ENCODE measurements around the gene TIMP2.
"Not testable (repeated sequence)": the region's sequence is repeated elsewhere in the genome, so short reads cannot be mapped to it uniquely, and the experiment has no call there.

The TIMP2 gene

DNA sequence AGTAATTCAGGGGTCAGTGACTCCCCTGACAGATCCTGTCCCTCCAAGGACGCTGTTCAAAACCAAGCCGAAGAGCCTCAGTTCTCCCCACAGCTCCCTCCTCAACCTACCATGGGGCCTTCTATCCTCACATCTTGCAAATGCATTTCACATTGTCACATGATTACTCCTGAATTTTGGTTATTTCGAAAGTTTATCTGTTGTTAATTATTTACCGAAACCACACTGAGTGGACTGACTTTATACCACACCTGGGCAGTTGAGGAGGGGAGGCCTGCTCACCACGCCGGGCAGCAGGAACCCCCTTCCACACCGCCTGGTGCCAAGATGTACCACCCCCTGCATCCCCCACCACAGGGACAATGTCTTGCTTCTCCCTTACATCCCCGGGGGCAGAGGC is 4.7 kb downstream of the TIMP2 start:
- Histone ChIP-seq H3K4me3 (ENCODE audit: insufficient read depth, low read depth, low read length, poor library complexity, severe bottlenecking) (no peak overlapping the region), H3K27ac (ENCODE audit: insufficient read depth, low read length, poor library complexity, severe bottlenecking) (no peak overlapping the region), H3K36me3 (ENCODE audit: control insufficient read depth, insufficient read depth, low read length) (no peaks in the 10 kb centered on the region), H3K9me3 (ENCODE audit: control insufficient read depth, low read length) (no peaks in the 10 kb centered on the region), H3K4me1 (ENCODE audit: control insufficient read depth, insufficient read depth, low read length, poor library complexity, severe bottlenecking) (peaks cover 14% of the 10 kb centered on the region), H3K27me3 (replicated peaks; ENCODE audit: control insufficient read depth, insufficient read depth, low read length, poor library complexity, severe bottlenecking) (peaks cover 1% of the 10 kb centered on the region)
- no peak for DNase-seq

DNA sequence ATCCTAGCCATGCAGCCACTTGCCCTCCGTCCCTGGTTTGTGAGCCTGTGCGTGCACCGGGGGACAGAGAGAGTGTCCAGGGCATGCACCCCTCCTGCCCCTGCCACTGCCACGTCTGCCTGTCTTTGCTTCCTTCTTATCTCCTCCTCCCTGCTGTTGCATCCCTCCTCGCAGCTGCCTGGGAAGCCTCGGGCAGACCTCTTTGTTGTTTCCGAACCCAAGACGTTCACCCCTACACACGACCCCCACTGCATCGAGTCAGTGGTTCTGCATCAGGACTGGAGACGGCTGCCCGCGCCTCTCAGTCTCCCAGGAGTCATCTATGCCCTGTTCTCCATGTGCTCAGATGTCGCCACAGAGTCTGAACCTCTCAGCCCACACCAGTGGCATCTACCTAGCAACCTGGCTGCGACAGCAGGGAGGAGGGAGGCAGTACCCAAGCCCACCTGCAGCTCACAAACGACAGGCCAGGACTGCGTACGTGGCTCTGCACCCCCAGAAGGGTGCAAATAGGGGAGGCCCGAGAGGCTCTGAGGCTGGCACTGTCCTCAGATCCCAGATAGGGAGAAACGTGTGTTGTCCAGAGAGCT is 5.2 kb downstream of the TIMP2 start:
- Histone ChIP-seq H3K9me3 (ENCODE audit: control insufficient read depth, low read length) (no peaks in the 10 kb centered on the region), H3K4me1 (ENCODE audit: control insufficient read depth, insufficient read depth, low read length, poor library complexity, severe bottlenecking) (peaks cover 12% of the 10 kb centered on the region), H3K4me3 (ENCODE audit: insufficient read depth, low read depth, low read length, poor library complexity, severe bottlenecking) (no peak overlapping the region)

DNA sequence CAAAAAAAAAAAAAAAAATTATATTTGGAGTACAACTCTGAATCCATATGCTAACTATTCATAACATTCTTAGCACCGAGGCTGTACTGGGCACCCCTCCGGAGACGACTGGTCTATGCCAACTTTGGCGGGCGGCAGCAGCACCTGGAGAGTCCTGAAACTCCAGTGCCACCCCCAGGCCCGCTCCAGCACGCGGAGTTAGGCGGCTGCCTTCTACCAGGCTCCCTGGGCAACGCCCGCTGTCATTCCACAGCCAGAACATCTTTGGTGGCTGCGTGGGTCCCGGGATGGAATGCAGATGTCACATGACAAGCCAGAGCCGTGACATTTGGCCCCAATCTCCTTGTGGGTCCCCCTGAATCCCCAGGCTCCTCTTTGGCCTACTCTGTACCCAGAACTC is 6.2 kb downstream of the TIMP2 start:
- Histone ChIP-seq H3K27ac (ENCODE audit: insufficient read depth, low read length, poor library complexity, severe bottlenecking) (no peak overlapping the region), H3K36me3 (ENCODE audit: control insufficient read depth, insufficient read depth, low read length) (no peaks in the 10 kb centered on the region), H3K4me3 (ENCODE audit: insufficient read depth, low read depth, low read length, poor library complexity, severe bottlenecking) (no peak overlapping the region), H3K9me3 (ENCODE audit: control insufficient read depth, low read length) (no peaks in the 10 kb centered on the region), H3K27me3 (replicated peaks; ENCODE audit: control insufficient read depth, insufficient read depth, low read length, poor library complexity, severe bottlenecking) (no peaks in the 10 kb centered on the region), H3K4me1 (ENCODE audit: control insufficient read depth, insufficient read depth, low read length, poor library complexity, severe bottlenecking) (peaks cover 5% of the 10 kb centered on the region)
- DNase-seq: no peak

More for the DNA sequence above, 5.2 kb downstream of the TIMP2 start:
- no peaks in the 10 kb centered on the region for H3K27me3 ChIP-seq (replicated peaks; ENCODE audit: control insufficient read depth, insufficient read depth, low read length, poor library complexity, severe bottlenecking)
- no peak for DNase-seq
- no peaks in the 10 kb centered on the region for H3K36me3 ChIP-seq (ENCODE audit: control insufficient read depth, insufficient read depth, low read length)
- no peak overlapping the region for H3K27ac ChIP-seq (ENCODE audit: insufficient read depth, low read length, poor library complexity, severe bottlenecking)

DNA sequence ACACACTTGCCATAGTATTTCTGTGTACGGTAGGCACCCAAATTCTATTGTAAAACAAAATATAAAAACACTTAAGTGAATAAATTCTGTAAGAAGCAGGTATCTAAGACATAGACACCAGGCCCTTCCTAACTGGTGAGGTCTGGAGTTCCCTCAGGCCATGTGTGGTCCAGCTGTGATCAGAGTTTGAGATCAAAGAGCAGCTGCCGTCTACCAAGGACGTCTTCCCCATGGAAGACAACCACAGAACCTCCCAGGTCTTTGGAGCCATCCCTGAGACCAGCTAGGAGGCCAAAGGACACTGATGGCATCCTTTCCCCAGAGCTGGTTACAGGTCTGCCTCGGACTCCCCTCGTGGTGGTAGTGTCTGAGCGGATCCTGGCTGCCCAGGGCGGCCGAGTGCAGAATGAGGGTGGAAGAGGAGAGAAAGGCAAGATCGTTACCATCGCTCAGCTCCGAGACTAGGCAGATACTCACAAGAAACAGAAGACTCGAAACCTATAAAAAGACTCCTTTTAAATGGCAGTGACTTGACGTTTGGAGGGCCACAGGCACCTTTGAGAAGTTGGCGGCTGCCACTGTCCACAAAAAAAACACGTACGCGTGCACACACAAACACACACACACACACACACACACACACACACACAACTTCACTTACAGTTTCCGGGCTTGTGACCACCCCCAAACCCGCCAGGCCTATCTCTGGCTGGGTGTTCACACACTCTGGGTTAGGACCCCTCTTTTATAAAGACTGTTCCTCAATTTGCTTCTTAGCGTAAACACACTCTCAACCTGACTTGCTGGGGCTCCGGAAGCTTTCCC is 7.5 kb downstream of the TIMP2 start:
- no peak for DNase-seq
- no peaks in the 10 kb centered on the region for H3K4me1 ChIP-seq (ENCODE audit: control insufficient read depth, insufficient read depth, low read length, poor library complexity, severe bottlenecking)

DNA sequence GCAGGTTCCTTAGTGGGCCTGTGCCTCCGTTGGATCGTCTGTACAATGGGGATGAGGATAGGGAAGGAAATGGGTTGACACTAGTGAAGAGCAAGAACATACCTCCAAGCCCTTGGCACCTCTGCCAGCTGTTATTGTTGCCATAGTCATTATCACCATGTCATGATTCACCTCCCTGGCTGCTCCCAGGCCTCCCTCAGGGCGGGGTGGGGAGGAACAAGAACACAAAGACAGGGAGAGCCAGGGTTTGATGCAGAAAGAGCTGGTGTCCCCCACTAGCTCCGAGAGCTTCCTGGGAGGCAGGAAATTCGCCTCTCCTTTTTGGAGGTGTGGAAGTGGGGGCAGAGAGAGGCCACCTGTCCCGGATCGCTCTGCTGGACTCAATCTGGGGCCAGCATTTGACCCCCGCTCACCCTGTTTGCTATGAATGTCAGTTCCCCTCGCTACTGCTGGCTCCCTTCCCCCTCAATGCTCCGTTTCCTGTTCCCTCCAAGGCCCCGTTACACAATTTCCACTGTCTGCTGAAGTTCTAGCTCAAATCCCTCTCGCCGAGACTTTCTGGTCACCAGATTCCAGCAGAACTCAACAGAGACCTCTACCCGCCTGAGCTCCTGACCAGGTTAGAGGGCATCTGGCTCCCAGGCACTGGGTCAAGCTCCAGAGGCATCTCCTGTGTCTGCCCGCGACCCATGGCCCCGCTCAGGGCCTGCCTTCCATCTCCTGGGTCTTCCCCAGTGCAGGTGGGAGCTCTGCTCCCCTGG is 9.1 kb downstream of the TIMP2 start:
- DNase-seq: no peak
- no peaks in the 10 kb centered on the region for H3K36me3 ChIP-seq (ENCODE audit: control insufficient read depth, insufficient read depth, low read length)
- H3K4me3 ChIP-seq (ENCODE audit: insufficient read depth, low read depth, low read length, poor library complexity, severe bottlenecking): no peak overlapping the region
- no peaks in the 10 kb centered on the region for H3K9me3 ChIP-seq (ENCODE audit: control insufficient read depth, low read length)
- H3K27me3 ChIP-seq (replicated peaks; ENCODE audit: control insufficient read depth, insufficient read depth, low read length, poor library complexity, severe bottlenecking): no peaks in the 10 kb centered on the region
- H3K27ac ChIP-seq (ENCODE audit: insufficient read depth, low read length, poor library complexity, severe bottlenecking): no peak overlapping the region
- no peaks in the 10 kb centered on the region for H3K4me1 ChIP-seq (ENCODE audit: control insufficient read depth, insufficient read depth, low read length, poor library complexity, severe bottlenecking)

More for the DNA sequence above, 7.5 kb downstream of the TIMP2 start:
- no peaks in the 10 kb centered on the region for H3K9me3 ChIP-seq (ENCODE audit: control insufficient read depth, low read length)
- H3K27me3 ChIP-seq (replicated peaks; ENCODE audit: control insufficient read depth, insufficient read depth, low read length, poor library complexity, severe bottlenecking): no peaks in the 10 kb centered on the region
- H3K4me3 ChIP-seq (ENCODE audit: insufficient read depth, low read depth, low read length, poor library complexity, severe bottlenecking): no peak overlapping the region
- H3K36me3 ChIP-seq (ENCODE audit: control insufficient read depth, insufficient read depth, low read length): no peaks in the 10 kb centered on the region
- no peak overlapping the region for H3K27ac ChIP-seq (ENCODE audit: insufficient read depth, low read length, poor library complexity, severe bottlenecking)

DNA sequence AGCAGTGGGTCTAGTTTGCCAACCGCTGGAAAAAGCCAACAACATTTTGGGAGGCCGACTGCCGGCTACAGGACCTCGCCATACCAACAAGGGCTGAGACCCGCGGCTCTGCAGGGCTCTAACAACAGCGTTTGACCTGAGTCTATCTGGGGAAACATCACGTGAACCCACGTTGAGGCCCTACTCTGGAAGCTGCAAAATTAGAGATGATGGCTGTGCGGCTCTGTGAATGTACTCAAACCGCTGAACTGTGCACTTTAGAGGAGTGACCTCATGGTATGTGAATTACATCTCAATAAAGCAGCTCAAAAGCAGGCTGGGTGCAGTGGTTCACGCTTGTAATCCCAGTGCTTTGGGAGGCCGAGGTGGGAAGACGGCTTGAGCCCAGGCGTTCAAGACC is 12.1 kb downstream of the TIMP2 start:
- H3K4me1 ChIP-seq (ENCODE audit: control insufficient read depth, insufficient read depth, low read length, poor library complexity, severe bottlenecking): no peaks in the 10 kb centered on the region
- H3K27ac ChIP-seq (ENCODE audit: insufficient read depth, low read length, poor library complexity, severe bottlenecking): no peak overlapping the region
- H3K36me3 ChIP-seq (ENCODE audit: control insufficient read depth, insufficient read depth, low read length): no peaks in the 10 kb centered on the region
- no peaks in the 10 kb centered on the region for H3K9me3 ChIP-seq (ENCODE audit: control insufficient read depth, low read length)
- H3K4me3 ChIP-seq (ENCODE audit: insufficient read depth, low read depth, low read length, poor library complexity, severe bottlenecking): no peak overlapping the region
- H3K27me3 ChIP-seq (replicated peaks; ENCODE audit: control insufficient read depth, insufficient read depth, low read length, poor library complexity, severe bottlenecking): no peaks in the 10 kb centered on the region
- no peak for DNase-seq

DNA sequence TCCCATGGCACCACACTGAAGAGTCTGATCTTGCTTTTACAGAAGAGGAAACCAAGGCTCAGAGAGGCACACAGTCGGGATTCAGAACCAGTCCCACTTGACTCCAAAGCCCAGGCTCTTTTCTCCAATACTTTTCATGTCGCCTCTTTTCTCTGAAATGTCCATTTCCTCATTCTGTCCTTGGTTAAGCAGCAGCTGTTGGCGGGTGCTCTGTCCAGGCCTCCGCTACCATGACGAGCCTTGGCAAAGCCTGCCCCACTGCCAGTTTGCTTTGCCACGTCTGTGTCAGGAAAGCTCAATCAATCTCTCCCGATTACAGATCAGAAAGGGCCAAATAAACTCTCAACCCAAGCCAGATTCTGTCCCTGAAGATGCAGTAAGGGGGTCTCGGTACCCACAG is 13.1 kb downstream of the TIMP2 start:
- Histone ChIP-seq H3K4me3 (ENCODE audit: insufficient read depth, low read depth, low read length, poor library complexity, severe bottlenecking) (no peak overlapping the region), H3K27me3 (replicated peaks; ENCODE audit: control insufficient read depth, insufficient read depth, low read length, poor library complexity, severe bottlenecking) (no peaks in the 10 kb centered on the region), H3K9me3 (ENCODE audit: control insufficient read depth, low read length) (no peaks in the 10 kb centered on the region), H3K27ac (ENCODE audit: insufficient read depth, low read length, poor library complexity, severe bottlenecking) (no peak overlapping the region), H3K4me1 (ENCODE audit: control insufficient read depth, insufficient read depth, low read length, poor library complexity, severe bottlenecking) (no peaks in the 10 kb centered on the region), H3K36me3 (ENCODE audit: control insufficient read depth, insufficient read depth, low read length) (no peaks in the 10 kb centered on the region)
- DNase-seq: no peak

DNA sequence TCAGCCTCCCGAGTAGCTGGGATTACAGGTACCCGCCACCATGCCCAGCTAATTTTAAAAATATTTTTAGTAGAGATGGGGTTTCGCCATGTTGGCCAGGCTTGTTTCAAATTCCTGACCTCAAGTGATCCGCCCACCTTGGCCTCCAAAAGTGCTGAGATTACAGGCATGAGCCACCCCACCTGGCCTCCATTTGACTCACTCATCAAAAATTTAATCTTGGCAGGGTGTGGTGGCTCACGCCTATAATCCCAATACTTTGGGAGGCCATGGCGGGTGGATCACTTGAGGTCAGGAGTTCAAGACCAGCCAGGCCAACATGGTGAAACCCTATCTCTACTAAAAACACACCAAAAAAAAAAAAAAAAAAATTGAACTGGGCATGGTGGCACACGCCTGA is 13.6 kb downstream of the TIMP2 start:
- not testable (repeated sequence) for H3K27ac ChIP-seq (ENCODE audit: insufficient read depth, low read length, poor library complexity, severe bottlenecking); H3K4me3 ChIP-seq (ENCODE audit: insufficient read depth, low read depth, low read length, poor library complexity, severe bottlenecking); H3K4me1 ChIP-seq (ENCODE audit: control insufficient read depth, insufficient read depth, low read length, poor library complexity, severe bottlenecking); DNase-seq; H3K27me3 ChIP-seq (replicated peaks; ENCODE audit: control insufficient read depth, insufficient read depth, low read length, poor library complexity, severe bottlenecking); H3K9me3 ChIP-seq (ENCODE audit: control insufficient read depth, low read length); H3K36me3 ChIP-seq (ENCODE audit: control insufficient read depth, insufficient read depth, low read length)

DNA sequence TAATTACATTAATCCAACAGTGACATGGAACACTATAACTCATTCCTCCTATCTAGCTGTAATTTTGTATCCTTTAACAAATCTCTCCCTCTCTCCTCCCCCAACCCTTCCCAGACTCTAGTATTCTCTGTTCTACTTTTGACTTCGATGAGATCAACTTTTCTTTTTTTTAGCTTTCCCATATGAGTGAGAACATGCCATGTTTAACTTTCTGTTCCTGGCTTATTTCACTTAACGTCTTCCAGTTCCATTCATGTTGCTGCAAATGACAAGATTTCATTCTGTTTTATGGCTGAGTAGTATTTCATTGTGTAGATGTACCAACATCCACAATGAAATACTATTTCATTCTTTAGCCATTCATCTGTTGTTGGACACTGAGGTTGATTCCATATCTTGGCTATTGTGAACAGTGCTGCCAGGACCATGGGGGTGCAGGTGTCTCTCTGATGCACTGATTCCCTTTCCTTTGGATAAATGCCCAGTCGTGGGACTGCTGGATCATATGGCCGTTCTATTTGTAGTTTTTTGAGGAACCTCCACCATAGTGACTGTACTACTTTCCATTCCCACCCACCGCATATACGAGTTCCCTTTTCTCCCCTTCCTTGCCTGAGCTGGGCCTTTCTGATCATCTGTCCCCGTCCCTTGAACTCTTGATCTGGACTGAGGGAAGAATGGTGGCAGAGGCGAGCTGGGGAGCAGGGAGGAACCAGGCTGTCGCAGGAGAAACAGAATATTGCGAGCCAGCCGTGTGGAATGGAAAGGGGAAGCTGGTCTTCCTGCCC is 14.5 kb downstream of the TIMP2 start:
- no peak for DNase-seq
- no peak overlapping the region for H3K4me3 ChIP-seq (ENCODE audit: insufficient read depth, low read depth, low read length, poor library complexity, severe bottlenecking)
- H3K4me1 ChIP-seq (ENCODE audit: control insufficient read depth, insufficient read depth, low read length, poor library complexity, severe bottlenecking): no peaks in the 10 kb centered on the region

More for the DNA sequence above, 14.5 kb downstream of the TIMP2 start:
- H3K27ac ChIP-seq (ENCODE audit: insufficient read depth, low read length, poor library complexity, severe bottlenecking): no peak overlapping the region
- H3K36me3 ChIP-seq (ENCODE audit: control insufficient read depth, insufficient read depth, low read length): no peaks in the 10 kb centered on the region
- H3K9me3 ChIP-seq (ENCODE audit: control insufficient read depth, low read length): no peaks in the 10 kb centered on the region
- no peaks in the 10 kb centered on the region for H3K27me3 ChIP-seq (replicated peaks; ENCODE audit: control insufficient read depth, insufficient read depth, low read length, poor library complexity, severe bottlenecking)
